WTC11 (cell line): ENCODE data around the gene CCER1.

Source experiments
- ATF1 ChIP-seq: sonication (generic); formaldehyde crosslinking; IDR thresholded peaks from 2 replicates; pipeline ENCODE4 v1.8.1; 2023; ENCODE audit warnings: mild to moderate bottlenecking, moderate library complexity, missing genetic modification reagents
- CBFB ChIP-seq: sonication (generic); formaldehyde crosslinking; IDR thresholded peaks from 2 replicates; pipeline ENCODE4 v1.8.1; 2022; ENCODE audit warnings: mild to moderate bottlenecking, low read depth, missing genetic modification reagents
- EMX1 ChIP-seq: fragments of 250-450 bp; sonication (Bioruptor Pico); IDR thresholded peaks from 2 replicates; pipeline ENCODE4 v1.8.0; 2021; ENCODE audit warnings: mild to moderate bottlenecking
- ETV6 ChIP-seq: sonication (generic); formaldehyde crosslinking; IDR thresholded peaks from 2 replicates; pipeline ENCODE4 v1.8.1; 2022; ENCODE audit warnings: mild to moderate bottlenecking, missing genetic modification reagents
- KAT7 ChIP-seq: sonication (generic); formaldehyde crosslinking; IDR thresholded peaks from 2 replicates; pipeline ENCODE4 v1.8.1; 2023; ENCODE audit warnings: missing genetic modification reagents, mild to moderate bottlenecking, borderline replicate concordance
- SP1 ChIP-seq: sonication (generic); formaldehyde crosslinking; conservative IDR thresholded peaks from 2 replicates; pipeline ENCODE4 v1.8.1; 2022; ENCODE audit warnings: missing genetic modification reagents
- ZNF121 ChIP-seq: sonication (generic); formaldehyde crosslinking; IDR thresholded peaks from 2 replicates; pipeline ENCODE4 v1.8.0; 2023; ENCODE audit warnings: missing genetic modification reagents
- ZNF219 ChIP-seq: sonication (generic); formaldehyde crosslinking; IDR thresholded peaks from 2 replicates; pipeline ENCODE4 v1.8.0; 2023; ENCODE audit warnings: missing genetic modification reagents, mild to moderate bottlenecking, borderline replicate concordance
- ZNF317 ChIP-seq: sonication (generic); formaldehyde crosslinking; IDR thresholded peaks from 2 replicates; pipeline ENCODE4 v1.8.1; 2023; ENCODE audit warnings: low read depth, mild to moderate bottlenecking, moderate library complexity, missing genetic modification reagents, borderline replicate concordance
- TF ChIP-seq, protein P1 (sequence below): fragments of 200-600 bp; IDR thresholded peaks from 2 replicates; pipeline ENCODE4 v1.8.0; 2022; ENCODE audit warnings: antibody characterized with exemption

DNA sequence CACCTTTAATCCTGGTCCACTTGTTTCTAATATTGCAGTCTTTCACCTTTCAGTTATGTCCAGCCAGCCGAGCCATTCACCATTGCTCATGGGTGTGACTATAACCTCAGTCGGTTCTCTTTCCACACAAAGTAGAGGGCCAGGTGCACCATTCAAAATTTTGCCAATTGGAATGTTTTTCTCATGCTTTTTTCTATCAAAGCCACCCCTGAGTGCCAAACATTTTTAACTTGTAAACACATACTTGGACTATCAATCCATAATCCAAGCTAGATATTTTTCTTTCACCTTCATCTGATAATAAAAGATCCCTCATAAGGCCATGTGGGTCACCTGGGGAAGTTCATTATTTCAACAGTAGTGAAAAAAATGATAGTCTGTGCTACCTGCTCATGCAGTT lies 52.4 kb downstream of the CCER1 start:
- TF ChIP-seq, protein P1, sequence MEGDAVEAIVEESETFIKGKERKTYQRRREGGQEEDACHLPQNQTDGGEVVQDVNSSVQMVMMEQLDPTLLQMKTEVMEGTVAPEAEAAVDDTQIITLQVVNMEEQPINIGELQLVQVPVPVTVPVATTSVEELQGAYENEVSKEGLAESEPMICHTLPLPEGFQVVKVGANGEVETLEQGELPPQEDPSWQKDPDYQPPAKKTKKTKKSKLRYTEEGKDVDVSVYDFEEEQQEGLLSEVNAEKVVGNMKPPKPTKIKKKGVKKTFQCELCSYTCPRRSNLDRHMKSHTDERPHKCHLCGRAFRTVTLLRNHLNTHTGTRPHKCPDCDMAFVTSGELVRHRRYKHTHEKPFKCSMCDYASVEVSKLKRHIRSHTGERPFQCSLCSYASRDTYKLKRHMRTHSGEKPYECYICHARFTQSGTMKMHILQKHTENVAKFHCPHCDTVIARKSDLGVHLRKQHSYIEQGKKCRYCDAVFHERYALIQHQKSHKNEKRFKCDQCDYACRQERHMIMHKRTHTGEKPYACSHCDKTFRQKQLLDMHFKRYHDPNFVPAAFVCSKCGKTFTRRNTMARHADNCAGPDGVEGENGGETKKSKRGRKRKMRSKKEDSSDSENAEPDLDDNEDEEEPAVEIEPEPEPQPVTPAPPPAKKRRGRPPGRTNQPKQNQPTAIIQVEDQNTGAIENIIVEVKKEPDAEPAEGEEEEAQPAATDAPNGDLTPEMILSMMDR: no peak
- TF ChIP-seq EMX1 (CRISPR knock-in tag) (no peak), KAT7 (CRISPR knock-in tag) (no peak), SP1 (CRISPR knock-in tag) (no peak), ATF1 (no peak), ETV6 (no peak), ZNF219 (CRISPR knock-in tag) (no peak), CBFB (CRISPR knock-in tag) (no peak), ZNF121 (CRISPR knock-in tag) (no peak), ZNF317 (CRISPR knock-in tag) (no peak)
